Loucy (cell line): ENCODE data around the gene CELSR2.

Experiments used
- H2AFZ ChIP-seq: fragments of 200-600 bp; sonication (generic); 2 replicates; pipeline ENCODE4 v1.6.0; 2016; ENCODE audit warnings: antibody characterized with exemption, mild to moderate bottlenecking, low read length, moderate library complexity
- H3F3A ChIP-seq: fragments of 200-600 bp; 2 replicates; pipeline ENCODE4 v1.6.0; 2016; ENCODE audit warnings: antibody characterized with exemption, low read depth, mild to moderate bottlenecking
- H3K27me3 ChIP-seq: fragments of 200-600 bp; sonication (generic); 2 replicates; pipeline ENCODE4 v1.6.1; 2014; ENCODE audit warnings: low read length, mild to moderate bottlenecking; ENCODE audit not compliant: insufficient read depth, poor library complexity, severe bottlenecking
- H3K36me3 ChIP-seq: fragments of 200-600 bp; sonication (generic); 2 replicates; pipeline ENCODE4 v1.6.1; 2016; ENCODE audit warnings: low read length; ENCODE audit not compliant: insufficient read depth
- H3K4me1 ChIP-seq: fragments of 200-600 bp; sonication (generic); 2 replicates; pipeline ENCODE4 v1.5.1; 2014; ENCODE audit warnings: low read length, mild to moderate bottlenecking; ENCODE audit not compliant: insufficient read depth, poor library complexity, severe bottlenecking
- H3K4me2 ChIP-seq: fragments of 200-600 bp; sonication (generic); 2 replicates; pipeline ENCODE4 v1.6.0; 2014; ENCODE audit warnings: antibody characterized with exemption, low read length, low read depth, mild to moderate bottlenecking; ENCODE audit not compliant: poor library complexity, severe bottlenecking
- H3K4me3 ChIP-seq: fragments of 200-600 bp; sonication (generic); 2 replicates; pipeline ENCODE4 v1.5.1; 2014; ENCODE audit warnings: low read length, mild to moderate bottlenecking, mixed read lengths; ENCODE audit not compliant: poor library complexity, severe bottlenecking
- H3K79me2 ChIP-seq: fragments of 200-600 bp; sonication (generic); 2 replicates; pipeline ENCODE4 v1.6.1; 2014; ENCODE audit warnings: low read length; ENCODE audit not compliant: insufficient read depth
- H3K9ac ChIP-seq: fragments of 200-600 bp; sonication (generic); 2 replicates; pipeline ENCODE4 v1.6.0; 2014; ENCODE audit warnings: mild to moderate bottlenecking, low read depth, low read length, moderate library complexity; ENCODE audit not compliant: poor library complexity, severe bottlenecking
- H3K9me2 ChIP-seq: fragments of 200-600 bp; sonication (generic); replicated peaks from 2 replicates; pipeline ENCODE4 v1.6.1; 2016; ENCODE audit warnings: low read depth, low read length, mixed read lengths
- H3K9me3 ChIP-seq: fragments of 200-600 bp; sonication (generic); 2 replicates; pipeline ENCODE4 v1.6.1; 2014; ENCODE audit warnings: mild to moderate bottlenecking, antibody characterized with exemption, low read length, low read depth; ENCODE audit not compliant: insufficient read depth
- H4K20me1 ChIP-seq: fragments of 200-600 bp; sonication (generic); 2 replicates; pipeline ENCODE4 v1.6.0; 2014; ENCODE audit warnings: antibody characterized with exemption, low read length, mild to moderate bottlenecking; ENCODE audit not compliant: insufficient read depth, poor library complexity, severe bottlenecking
- EZH2phosphoT487 ChIP-seq: fragments of 200-600 bp; IDR thresholded peaks from 2 replicates; pipeline ENCODE4 v1.6.1; 2018; ENCODE audit warnings: antibody characterized with exemption, mild to moderate bottlenecking, moderate library complexity, borderline replicate concordance
- TF ChIP-seq, protein P1 (sequence below): fragments of 200-600 bp; sonication (generic); conservative IDR thresholded peaks from 2 replicates; pipeline ENCODE4 v1.5.1; 2014; ENCODE audit warnings: mild to moderate bottlenecking, antibody characterized with exemption, low read length

Gene CELSR2

DNA sequence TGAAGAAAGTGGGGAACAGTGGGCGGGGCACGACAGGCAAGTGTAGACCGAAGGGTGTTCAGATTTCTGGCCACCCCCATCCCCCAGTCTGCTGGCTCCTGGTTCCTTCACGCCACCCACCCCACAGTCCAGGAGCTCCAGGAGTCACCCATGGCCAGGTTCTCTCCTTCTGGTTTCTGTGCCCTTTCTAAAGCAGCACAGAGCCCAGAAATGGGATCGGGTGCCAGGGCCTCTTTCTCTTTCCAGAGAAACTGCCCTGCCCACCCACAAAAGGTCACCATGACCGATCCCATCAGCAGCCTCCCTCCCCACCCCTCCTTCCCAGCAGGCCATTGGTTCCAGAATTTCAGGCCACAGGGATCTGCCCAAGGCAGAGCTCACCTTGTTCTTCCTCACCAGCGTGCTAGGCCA, 3.2 kb upstream of the CELSR2 start:
- H3K4me1 ChIP-seq: peaks cover 5% of the 10 kb centered on the region
- no peaks in the 10 kb centered on the region for H3F3A ChIP-seq
- no peaks in the 10 kb centered on the region for H3K36me3 ChIP-seq
- H3K9me3 ChIP-seq: no peaks in the 10 kb centered on the region
- TF ChIP-seq, protein P1, sequence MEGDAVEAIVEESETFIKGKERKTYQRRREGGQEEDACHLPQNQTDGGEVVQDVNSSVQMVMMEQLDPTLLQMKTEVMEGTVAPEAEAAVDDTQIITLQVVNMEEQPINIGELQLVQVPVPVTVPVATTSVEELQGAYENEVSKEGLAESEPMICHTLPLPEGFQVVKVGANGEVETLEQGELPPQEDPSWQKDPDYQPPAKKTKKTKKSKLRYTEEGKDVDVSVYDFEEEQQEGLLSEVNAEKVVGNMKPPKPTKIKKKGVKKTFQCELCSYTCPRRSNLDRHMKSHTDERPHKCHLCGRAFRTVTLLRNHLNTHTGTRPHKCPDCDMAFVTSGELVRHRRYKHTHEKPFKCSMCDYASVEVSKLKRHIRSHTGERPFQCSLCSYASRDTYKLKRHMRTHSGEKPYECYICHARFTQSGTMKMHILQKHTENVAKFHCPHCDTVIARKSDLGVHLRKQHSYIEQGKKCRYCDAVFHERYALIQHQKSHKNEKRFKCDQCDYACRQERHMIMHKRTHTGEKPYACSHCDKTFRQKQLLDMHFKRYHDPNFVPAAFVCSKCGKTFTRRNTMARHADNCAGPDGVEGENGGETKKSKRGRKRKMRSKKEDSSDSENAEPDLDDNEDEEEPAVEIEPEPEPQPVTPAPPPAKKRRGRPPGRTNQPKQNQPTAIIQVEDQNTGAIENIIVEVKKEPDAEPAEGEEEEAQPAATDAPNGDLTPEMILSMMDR: no peak
- no peak overlapping the region for H2AFZ ChIP-seq
- peaks cover 9% of the 10 kb centered on the region for H3K27me3 ChIP-seq
- no peak overlapping the region for H3K4me3 ChIP-seq
- no peaks in the 10 kb centered on the region for H3K9me2 ChIP-seq
- H3K4me2 ChIP-seq: no peak overlapping the region
- no peaks in the 10 kb centered on the region for H3K79me2 ChIP-seq
- no peaks in the 10 kb centered on the region for H4K20me1 ChIP-seq
- H3K9ac ChIP-seq: no peak overlapping the region

DNA sequence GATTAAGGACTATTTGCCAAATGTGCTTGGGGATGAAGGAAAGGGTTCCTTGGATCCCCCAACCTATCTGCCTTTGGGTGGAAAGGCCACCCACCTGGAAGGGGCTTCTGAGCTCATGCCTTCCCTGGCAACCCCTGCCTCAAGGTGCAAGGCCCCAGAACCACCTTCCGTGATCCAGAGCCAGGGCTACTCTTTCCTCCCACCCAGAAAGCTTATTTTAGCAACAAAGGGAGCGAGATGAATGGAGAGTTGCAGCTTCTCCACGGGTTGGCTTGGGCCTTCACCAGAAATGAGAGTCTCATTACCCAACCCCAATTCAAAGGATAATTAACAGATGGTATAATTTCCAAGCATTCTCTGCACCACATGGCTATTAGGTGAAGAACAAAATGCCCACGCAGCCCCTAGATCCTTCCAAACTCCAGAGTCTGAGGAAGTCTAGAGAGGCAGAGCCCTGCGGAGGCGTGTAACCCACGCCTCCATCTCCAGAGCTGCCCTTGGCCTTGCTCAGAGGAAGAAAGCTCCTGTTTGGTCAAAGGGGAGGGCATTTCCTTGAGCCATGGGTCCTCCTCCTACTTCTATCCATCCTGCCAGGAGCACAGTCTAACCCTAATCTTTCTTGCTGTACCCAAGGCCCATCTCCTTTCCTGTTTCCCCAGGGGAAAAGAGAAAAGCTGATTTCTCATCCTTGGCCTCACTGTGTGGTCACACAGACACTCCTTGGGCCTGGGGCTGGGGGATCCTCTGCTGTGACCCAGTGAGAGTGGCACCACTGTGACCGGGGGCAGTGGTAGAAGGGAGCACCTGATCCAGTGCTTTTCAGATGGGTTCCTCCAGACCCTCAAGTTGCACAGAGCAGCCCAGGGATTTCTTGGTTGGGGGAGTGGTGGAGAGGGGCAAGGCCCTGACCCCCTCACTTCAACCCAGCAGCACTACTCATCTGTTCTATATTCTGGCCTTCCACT, 1.7 kb upstream of the CELSR2 start:
- H3K79me2 ChIP-seq: no peaks in the 10 kb centered on the region
- peaks cover 5% of the 10 kb centered on the region for H3K4me1 ChIP-seq
- H3K9me3 ChIP-seq: no peaks in the 10 kb centered on the region
- TF ChIP-seq, protein P1: no peak
- no peak for TF ChIP-seq EZH2phosphoT487
- H3K9me2 ChIP-seq: no peaks in the 10 kb centered on the region
- H3K4me2 ChIP-seq: no peak overlapping the region
- no peaks in the 10 kb centered on the region for H4K20me1 ChIP-seq
- H3F3A ChIP-seq: no peaks in the 10 kb centered on the region
- peaks cover 9% of the 10 kb centered on the region for H3K27me3 ChIP-seq
- no peaks in the 10 kb centered on the region for H3K36me3 ChIP-seq
- H3K9ac ChIP-seq: no peak overlapping the region
- no peak overlapping the region for H3K4me3 ChIP-seq
- no peak overlapping the region for H2AFZ ChIP-seq

DNA sequence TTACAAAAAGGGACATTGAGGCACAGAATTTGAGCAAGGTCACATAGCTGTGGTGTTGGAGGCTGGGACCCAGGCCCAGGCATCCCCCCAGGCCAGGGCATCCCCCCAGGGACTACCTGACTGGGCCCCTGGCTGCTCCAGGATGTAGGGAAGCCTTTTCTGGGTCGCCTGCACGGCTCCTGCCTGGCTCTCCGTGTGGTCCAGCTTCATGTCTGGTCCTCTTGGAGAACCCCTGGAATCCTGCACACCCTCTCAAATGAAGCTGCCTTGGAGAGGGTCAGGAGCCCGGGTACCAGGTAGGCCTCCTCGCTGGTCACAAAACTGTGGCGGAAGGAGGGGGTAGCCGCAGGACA, 919 bp upstream of the CELSR2 start:
- Histone ChIP-seq H2AFZ (0 out of 2 replicates have a peak overlapping the region, but pooled peaks have one; percentile 73), H3K36me3 (no peaks in the 10 kb centered on the region), H4K20me1 (no peaks in the 10 kb centered on the region), H3K4me3 (no peak overlapping the region), H3K4me1 (peaks cover 5% of the 10 kb centered on the region), H3K4me2 (no peak overlapping the region), H3K79me2 (no peaks in the 10 kb centered on the region), H3K9me2 (no peaks in the 10 kb centered on the region), H3K27me3 (peaks cover 9% of the 10 kb centered on the region), H3K9ac (no peak overlapping the region), H3K9me3 (no peaks in the 10 kb centered on the region), H3F3A (no peaks in the 10 kb centered on the region)
- TF ChIP-seq, protein P1: no peak
- TF ChIP-seq EZH2phosphoT487: no peak
